ENCODE data around the gene CUL1.

Gene CUL1

DNA sequence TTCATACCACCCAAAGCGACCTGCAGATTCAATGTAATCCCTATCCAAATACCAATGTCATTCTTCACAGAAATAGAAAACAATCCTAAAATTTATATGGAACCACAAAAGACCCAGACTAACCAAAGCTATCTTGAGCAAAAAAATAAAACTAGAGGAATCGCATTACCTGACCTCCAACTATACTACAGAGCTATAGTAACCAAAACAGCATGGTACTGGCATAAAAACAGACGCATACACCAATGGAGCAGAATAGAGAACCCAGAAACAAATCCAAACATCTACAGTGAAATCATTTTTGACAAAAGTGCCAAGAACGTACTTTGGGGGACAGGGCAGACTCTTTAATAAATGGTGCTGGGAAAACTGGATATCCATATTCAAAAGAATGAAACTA is 16.9 kb upstream of the CUL1 start:
- DNase-seq (ENCODE audit: low read depth), result no peak
- H3K4me3 ChIP-seq (ENCODE audit: low read length), result no peak overlapping the region
- TF ChIP-seq, protein P1, sequence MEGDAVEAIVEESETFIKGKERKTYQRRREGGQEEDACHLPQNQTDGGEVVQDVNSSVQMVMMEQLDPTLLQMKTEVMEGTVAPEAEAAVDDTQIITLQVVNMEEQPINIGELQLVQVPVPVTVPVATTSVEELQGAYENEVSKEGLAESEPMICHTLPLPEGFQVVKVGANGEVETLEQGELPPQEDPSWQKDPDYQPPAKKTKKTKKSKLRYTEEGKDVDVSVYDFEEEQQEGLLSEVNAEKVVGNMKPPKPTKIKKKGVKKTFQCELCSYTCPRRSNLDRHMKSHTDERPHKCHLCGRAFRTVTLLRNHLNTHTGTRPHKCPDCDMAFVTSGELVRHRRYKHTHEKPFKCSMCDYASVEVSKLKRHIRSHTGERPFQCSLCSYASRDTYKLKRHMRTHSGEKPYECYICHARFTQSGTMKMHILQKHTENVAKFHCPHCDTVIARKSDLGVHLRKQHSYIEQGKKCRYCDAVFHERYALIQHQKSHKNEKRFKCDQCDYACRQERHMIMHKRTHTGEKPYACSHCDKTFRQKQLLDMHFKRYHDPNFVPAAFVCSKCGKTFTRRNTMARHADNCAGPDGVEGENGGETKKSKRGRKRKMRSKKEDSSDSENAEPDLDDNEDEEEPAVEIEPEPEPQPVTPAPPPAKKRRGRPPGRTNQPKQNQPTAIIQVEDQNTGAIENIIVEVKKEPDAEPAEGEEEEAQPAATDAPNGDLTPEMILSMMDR (conservative IDR thresholded peaks at IDR 0.05; ENCODE audit: low read length), result no peak

GRCh38 chr7:148684289-148684830 is 14.3 kb upstream of the CUL1 start:
- TF ChIP-seq, protein P1 (conservative IDR thresholded peaks at IDR 0.05; ENCODE audit: low read length), result no peak

DNA sequence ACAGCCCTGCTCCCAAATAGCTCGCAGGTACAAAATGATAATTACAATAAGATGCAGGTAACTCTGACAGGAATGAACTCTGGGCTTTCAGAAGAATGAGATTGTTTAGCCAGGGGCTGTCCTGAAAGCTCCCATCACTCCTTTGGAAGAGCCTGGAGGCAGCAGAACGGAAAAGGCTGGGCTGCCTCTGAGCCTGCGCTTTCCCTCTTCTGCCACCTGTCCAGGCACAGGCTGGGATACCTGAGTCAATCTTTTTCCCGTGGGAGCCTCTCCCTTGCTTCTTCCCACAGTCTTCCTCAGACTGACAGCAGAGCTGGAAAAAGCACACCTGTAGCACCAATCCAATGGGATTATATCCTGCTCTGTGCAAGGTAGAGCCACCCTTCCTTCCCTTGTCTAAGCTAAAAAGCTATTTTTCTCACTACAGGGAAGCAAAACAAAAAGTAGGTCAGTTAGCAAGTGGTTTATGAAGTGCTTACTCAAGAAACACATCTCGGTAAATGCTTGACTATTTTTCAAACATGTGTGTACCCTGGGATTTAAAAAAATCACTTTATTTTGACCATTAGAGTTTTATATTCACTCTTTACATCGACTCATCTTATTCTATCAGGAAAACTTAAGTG is 12.3 kb upstream of the CUL1 start:
- no peak overlapping the region for H3K4me3 ChIP-seq (ENCODE audit: low read length)

More at GRCh38 chr7:148684289-148684830, 14.3 kb upstream of the CUL1 start:
- DNase-seq (ENCODE audit: low read depth), result no peak
- no peak overlapping the region for H3K4me3 ChIP-seq (ENCODE audit: low read length)

DNA sequence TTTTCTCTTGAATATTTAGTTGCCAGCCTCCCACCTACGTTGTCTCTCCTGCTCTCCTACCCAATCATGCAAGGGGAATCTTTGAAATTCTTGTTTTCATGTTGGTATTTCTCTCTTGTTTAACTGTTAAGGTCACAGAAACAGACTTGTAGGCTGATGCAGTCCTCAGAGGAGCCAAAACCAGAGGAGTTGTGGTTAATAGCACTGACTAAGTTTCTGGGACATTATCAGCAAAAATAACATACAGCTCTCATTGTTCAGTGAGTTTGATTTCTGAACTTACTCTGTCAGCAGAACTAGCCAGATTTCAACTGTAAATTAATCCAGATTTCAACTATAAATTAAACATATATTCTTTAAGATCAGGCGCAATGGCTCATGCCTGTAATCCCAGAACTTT is 11.1 kb upstream of the CUL1 start:
- DNase-seq (ENCODE audit: low read depth), result no peak
- TF ChIP-seq, protein P1 (conservative IDR thresholded peaks at IDR 0.05; ENCODE audit: low read length), result no peak

More for the DNA sequence above, 12.3 kb upstream of the CUL1 start:
- DNase-seq (ENCODE audit: low read depth), result no peak
- TF ChIP-seq, protein P1 (conservative IDR thresholded peaks at IDR 0.05; ENCODE audit: low read length), result no peak

GRCh38 chr7:148688526-148688925 is 10.2 kb upstream of the CUL1 start:
- no peak overlapping the region for H3K4me3 ChIP-seq (ENCODE audit: low read length)
- TF ChIP-seq, protein P1 (conservative IDR thresholded peaks at IDR 0.05; ENCODE audit: low read length), result no peak
- peak; percentile 39 for DNase-seq (ENCODE audit: low read depth)

More for the DNA sequence above, 11.1 kb upstream of the CUL1 start:
- no peak overlapping the region for H3K4me3 ChIP-seq (ENCODE audit: low read length)

DNA sequence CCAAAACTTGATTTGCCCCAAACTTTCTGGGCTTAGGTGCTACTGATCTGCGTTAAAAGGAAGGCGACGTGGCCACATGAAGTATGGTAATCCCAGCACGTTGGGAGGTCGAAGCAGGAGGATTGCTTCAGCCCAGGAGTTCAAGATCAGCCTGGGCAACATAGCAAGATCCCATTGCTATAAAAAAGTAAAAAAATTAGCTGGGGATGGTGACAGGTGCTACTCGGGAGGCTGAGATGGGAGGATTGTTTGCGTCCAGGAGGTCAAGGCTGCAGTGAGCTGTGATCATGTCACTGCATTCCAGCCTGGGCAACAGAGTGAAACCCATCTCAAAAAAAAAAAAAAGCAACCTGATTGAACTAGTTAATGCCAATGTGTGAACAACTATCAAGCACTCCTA is 5.1 kb upstream of the CUL1 start:
- TF ChIP-seq, protein P1 (conservative IDR thresholded peaks at IDR 0.05; ENCODE audit: low read length), result no peak
- H3K4me3 ChIP-seq (ENCODE audit: low read length), result no peak overlapping the region
- no peak for DNase-seq (ENCODE audit: low read depth)

GRCh38 chr7:148694631-148695030 is 4.1 kb upstream of the CUL1 start:
- no peak overlapping the region for H3K4me3 ChIP-seq (ENCODE audit: low read length)
- TF ChIP-seq, protein P1 (conservative IDR thresholded peaks at IDR 0.05; ENCODE audit: low read length), result no peak
- DNase-seq (ENCODE audit: low read depth), result no peak
